ENCODE measurements around the gene NCAN.

- TF ChIP-seq CTCF (IDR thresholded peaks at IDR 0.05) (no peak), POLR2AphosphoS5 (IDR thresholded peaks at IDR 0.05) (no peak), POLR2A (IDR thresholded peaks at IDR 0.05) (no peak)
These were observed 19.2 kb downstream of the NCAN start for GRCh38 chr19:19230999-19231398.
